Panc1 (cell line): ENCODE data around the gene SYT8. TPM values are rescaled to one million over a fixed set of nuclear protein-coding genes. Genes with fewer than 3 reads are reported as not detected.

Experiments used
- ATAC-seq: fragments of 200-7000 bp; cut with Tn5 transposase; 2 replicates; pipeline ENCODE4 v1.9.1; 2020; ENCODE audit warnings: mild to moderate bottlenecking, moderate library complexity
- BruUV-seq: library from RNA; stranded (reverse); fragments of 400-500 nt; replicated peaks from 2 replicates; lab custom pipeline; 2021; lab: Mats Ljungman, UMichigan
- CTCF ChIA-PET: fragments of 300-600 bp; sonication (Branson Sonifier 250); formaldehyde crosslinking; loops from one replicate; lab custom pipeline; 2022; ENCODE audit warnings: antibody characterized with exemption; lab: Charles Lee
- POLR2A ChIA-PET: fragments of 300-600 bp; sonication (Branson Sonifier 250); formaldehyde crosslinking; loops from one replicate; lab custom pipeline; 2022; ENCODE audit warnings: antibody characterized with exemption; lab: Charles Lee
- DNase-seq: peaks from one replicate; pipeline ENCODE4 v3.0.0-alpha.2; 2010; ENCODE audit warnings: low read depth, low spot score
- H3K27ac ChIP-seq: 2 replicates; pipeline ENCODE4 v1.5.1; 2011; ENCODE audit warnings: mild to moderate bottlenecking, low read length, inconsistent platforms
- H3K27me3 ChIP-seq: fragments of 200-500 bp; sonication (Bioruptor generic); 2 replicates; pipeline ENCODE4 v1.6.0; 2014; ENCODE audit warnings: low read length, inconsistent platforms; ENCODE audit not compliant: control insufficient read depth, insufficient read depth
- H3K36me3 ChIP-seq: fragments of 200-500 bp; sonication (Bioruptor generic); 2 replicates; pipeline ENCODE4 v1.5.1; 2014; ENCODE audit warnings: inconsistent platforms, mild to moderate bottlenecking, low read length, moderate library complexity; ENCODE audit not compliant: control insufficient read depth, insufficient read depth
- H3K4me1 ChIP-seq: 2 replicates; pipeline ENCODE4 v1.5.1; 2011; ENCODE audit warnings: inconsistent platforms, mild to moderate bottlenecking, low read length, moderate library complexity; ENCODE audit not compliant: control insufficient read depth, insufficient read depth
- H3K4me3 ChIP-seq, 2 experiments: 2 replicates each; pipeline ENCODE4 v1.5.1; 2011 to 2012; ENCODE audit warnings: low read depth in 2 of 2, low read length in 2 of 2, mild to moderate bottlenecking in 2 of 2, inconsistent platforms in 1 of 2, moderate library complexity in 1 of 2
- H3K9me3 ChIP-seq: fragments of 200-500 bp; sonication (Bioruptor generic); 2 replicates; pipeline ENCODE4 v1.5.1; 2014; ENCODE audit warnings: low read depth, mild to moderate bottlenecking, inconsistent platforms, low read length, moderate library complexity; ENCODE audit not compliant: control insufficient read depth, insufficient read depth
- POLR2AphosphoS5 ChIP-seq: IDR thresholded peaks from 2 replicates; pipeline ENCODE4 v1.6.1; 2012; ENCODE audit warnings: mild to moderate bottlenecking, low read depth, low read length, moderate library complexity
- SIN3A ChIP-seq: IDR thresholded peaks from 2 replicates; pipeline ENCODE4 v1.6.1; 2012; ENCODE audit warnings: low read depth, mild to moderate bottlenecking, low read length, moderate library complexity, borderline replicate concordance; ENCODE audit not compliant: insufficient read depth
- TCF7L2 ChIP-seq: IDR thresholded peaks from 2 replicates; pipeline ENCODE4 v1.6.1; 2011; ENCODE audit warnings: mild to moderate bottlenecking, low read depth, low read length, inconsistent platforms
- in situ Hi-C: cut with HindIII; loops from 2 replicates; pipeline ENCODE4 v1.10.0; 2016; ENCODE audit warnings: low sequenced_read_pairs, low pct_unique_long_range_greater_than_20kb
- intact Hi-C: fragments of 100-400 bp; cut with micrococcal nuclease; formaldehyde crosslinking; loops from one replicate; pipeline ENCODE4 v1.10.0; 2022; ENCODE audit not compliant: unreplicated experiment
- total RNA-seq: library from RNA; stranded (reverse); gene quantifications from one replicate; pipeline ENCODE4 v1.2.1, GENCODE V29; 2021; ENCODE audit not compliant: unreplicated experiment
- TF ChIP-seq, protein P1 (sequence below): fragments of 450-650 bp; IDR thresholded peaks from 2 replicates; pipeline ENCODE4 v1.5.1; 2017; ENCODE audit warnings: mild to moderate bottlenecking
- TF ChIP-seq, protein P2 (sequence below), 2 experiments: IDR thresholded peaks; 2 replicates each; pipeline ENCODE4 v1.6.1; 2011 to 2012; ENCODE audit warnings: low read depth in 2 of 2, control low read depth in 1 of 2, low read length in 1 of 2, mild to moderate bottlenecking in 1 of 2, moderate library complexity in 1 of 2; ENCODE audit not compliant: insufficient read depth in 1 of 2

The SYT8 gene
- total RNA-seq, 1 experiment from 2014 or later, result 3.5 TPM

DNA sequence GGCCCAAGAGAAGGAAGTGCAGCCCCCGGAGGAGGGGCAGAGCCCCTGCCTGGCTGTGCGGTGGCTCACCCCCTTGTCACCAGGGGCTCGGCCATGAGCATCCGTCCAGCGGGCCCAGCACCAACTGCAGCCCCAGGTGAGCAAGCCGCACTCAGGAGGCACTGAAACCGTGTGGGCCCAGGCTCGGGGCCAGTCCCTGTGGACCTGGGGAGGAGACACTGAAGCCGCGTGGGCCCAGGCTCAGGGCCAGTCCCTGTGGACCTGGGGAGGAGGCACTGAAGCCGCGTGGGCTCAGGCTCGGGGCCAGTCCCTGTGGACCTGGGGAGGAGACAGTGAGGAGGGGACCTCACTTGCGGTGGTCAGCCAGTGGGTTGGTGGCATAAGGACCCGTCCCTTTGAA is 32.0 kb downstream of the SYT8 start:
- no peak for ATAC-seq
- POLR2A ChIA-PET, result no interaction called here
- no peak overlapping the region for H3K27ac ChIP-seq
- in situ Hi-C loops (no loop called here), intact Hi-C loops (no loop called here)
- no peak overlapping the region for H3K4me3 ChIP-seq
- H3K4me1 ChIP-seq, result peaks cover 22% of the 10 kb centered on the region
- TF ChIP-seq, protein P1, sequence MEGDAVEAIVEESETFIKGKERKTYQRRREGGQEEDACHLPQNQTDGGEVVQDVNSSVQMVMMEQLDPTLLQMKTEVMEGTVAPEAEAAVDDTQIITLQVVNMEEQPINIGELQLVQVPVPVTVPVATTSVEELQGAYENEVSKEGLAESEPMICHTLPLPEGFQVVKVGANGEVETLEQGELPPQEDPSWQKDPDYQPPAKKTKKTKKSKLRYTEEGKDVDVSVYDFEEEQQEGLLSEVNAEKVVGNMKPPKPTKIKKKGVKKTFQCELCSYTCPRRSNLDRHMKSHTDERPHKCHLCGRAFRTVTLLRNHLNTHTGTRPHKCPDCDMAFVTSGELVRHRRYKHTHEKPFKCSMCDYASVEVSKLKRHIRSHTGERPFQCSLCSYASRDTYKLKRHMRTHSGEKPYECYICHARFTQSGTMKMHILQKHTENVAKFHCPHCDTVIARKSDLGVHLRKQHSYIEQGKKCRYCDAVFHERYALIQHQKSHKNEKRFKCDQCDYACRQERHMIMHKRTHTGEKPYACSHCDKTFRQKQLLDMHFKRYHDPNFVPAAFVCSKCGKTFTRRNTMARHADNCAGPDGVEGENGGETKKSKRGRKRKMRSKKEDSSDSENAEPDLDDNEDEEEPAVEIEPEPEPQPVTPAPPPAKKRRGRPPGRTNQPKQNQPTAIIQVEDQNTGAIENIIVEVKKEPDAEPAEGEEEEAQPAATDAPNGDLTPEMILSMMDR, result no peak
- TF ChIP-seq SIN3A (no peak), POLR2AphosphoS5 (no peak), TCF7L2 (no peak)
- TF ChIP-seq, protein P2, sequence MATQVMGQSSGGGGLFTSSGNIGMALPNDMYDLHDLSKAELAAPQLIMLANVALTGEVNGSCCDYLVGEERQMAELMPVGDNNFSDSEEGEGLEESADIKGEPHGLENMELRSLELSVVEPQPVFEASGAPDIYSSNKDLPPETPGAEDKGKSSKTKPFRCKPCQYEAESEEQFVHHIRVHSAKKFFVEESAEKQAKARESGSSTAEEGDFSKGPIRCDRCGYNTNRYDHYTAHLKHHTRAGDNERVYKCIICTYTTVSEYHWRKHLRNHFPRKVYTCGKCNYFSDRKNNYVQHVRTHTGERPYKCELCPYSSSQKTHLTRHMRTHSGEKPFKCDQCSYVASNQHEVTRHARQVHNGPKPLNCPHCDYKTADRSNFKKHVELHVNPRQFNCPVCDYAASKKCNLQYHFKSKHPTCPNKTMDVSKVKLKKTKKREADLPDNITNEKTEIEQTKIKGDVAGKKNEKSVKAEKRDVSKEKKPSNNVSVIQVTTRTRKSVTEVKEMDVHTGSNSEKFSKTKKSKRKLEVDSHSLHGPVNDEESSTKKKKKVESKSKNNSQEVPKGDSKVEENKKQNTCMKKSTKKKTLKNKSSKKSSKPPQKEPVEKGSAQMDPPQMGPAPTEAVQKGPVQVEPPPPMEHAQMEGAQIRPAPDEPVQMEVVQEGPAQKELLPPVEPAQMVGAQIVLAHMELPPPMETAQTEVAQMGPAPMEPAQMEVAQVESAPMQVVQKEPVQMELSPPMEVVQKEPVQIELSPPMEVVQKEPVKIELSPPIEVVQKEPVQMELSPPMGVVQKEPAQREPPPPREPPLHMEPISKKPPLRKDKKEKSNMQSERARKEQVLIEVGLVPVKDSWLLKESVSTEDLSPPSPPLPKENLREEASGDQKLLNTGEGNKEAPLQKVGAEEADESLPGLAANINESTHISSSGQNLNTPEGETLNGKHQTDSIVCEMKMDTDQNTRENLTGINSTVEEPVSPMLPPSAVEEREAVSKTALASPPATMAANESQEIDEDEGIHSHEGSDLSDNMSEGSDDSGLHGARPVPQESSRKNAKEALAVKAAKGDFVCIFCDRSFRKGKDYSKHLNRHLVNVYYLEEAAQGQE (IDR thresholded peaks at IDR 0.05; ENCODE audit: insufficient read depth in 1 of 2, low read depth in 2 of 2, low read length in 1 of 2), result no peak
- CTCF ChIA-PET, result interaction anchor here (0.7 kb wide), 1 partner anchor 606 kb away, joined by 11 read pairs; no protein-coding TSS in a partner anchor
- no peak for DNase-seq
- no peaks in the 10 kb centered on the region for H3K36me3 ChIP-seq
- H3K9me3 ChIP-seq, result no peaks in the 10 kb centered on the region
- no peaks in the 10 kb centered on the region for H3K27me3 ChIP-seq
- BruUV-seq, result no TSS peak

DNA sequence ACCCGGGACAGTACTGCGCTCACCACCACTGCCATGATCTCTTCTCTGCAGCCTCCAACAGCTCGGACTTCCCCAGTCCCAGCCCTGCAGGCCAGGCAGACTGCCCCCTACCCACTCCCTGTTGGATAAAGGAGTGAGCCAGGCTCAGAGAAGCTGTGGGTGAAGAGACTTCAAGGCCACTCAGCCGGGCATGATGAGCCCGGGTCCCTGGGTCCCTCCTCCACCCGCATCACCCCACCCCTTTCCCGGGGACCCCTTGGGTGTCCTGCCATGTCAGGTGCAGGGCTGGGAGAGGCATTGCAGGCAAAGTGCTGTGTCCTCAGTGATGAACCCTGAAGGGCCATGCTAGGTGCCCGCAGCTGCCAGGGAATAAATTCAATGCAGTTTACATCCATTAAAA is 32.6 kb downstream of the SYT8 start:
- ChIA-PET POLR2A (no interaction called here), CTCF (no interaction called here)
- ATAC-seq (no peak), DNase-seq (no peak)
- in situ Hi-C loops (no loop called here), intact Hi-C loops (no loop called here)
- Histone ChIP-seq H3K27me3 (no peaks in the 10 kb centered on the region), H3K9me3 (no peaks in the 10 kb centered on the region), H3K4me3 (no peak overlapping the region), H3K36me3 (no peaks in the 10 kb centered on the region), H3K4me1 (peaks cover 24% of the 10 kb centered on the region), H3K27ac (no peak overlapping the region)
- no TSS peak for BruUV-seq
- no peak for TF ChIP-seq SIN3A

DNA sequence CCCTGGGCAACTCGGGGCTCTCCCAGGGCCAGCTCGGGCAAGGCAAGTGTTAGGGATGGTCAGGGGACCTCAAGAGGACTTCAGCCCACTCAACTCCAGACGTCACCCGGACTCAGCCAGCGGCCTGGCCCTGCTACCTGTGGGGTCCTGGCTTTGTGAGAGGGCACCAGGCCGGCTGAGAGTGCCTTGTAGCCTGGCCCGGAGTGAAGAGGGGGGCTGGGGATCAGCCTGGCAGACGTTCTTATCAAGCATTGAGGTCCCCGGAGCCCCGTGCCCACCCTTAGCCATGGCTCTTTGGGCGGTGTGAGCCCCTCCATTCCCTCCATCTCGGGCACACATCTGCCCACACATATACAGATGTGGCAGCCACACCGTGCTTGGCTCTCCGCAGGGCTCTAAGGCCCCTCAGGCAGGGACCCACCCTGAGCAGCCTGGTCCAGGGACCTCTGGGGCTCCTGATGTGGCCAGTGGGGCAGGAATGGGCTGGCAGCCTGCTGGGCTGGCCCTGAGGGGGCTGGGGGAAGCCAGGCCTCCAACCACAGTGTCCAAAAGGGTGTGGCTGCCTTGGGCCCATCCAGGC is 33.4 kb downstream of the SYT8 start:
- TF ChIP-seq POLR2AphosphoS5 (no peak), TCF7L2 (no peak), SIN3A (no peak)
- TF ChIP-seq, protein P1, result no peak
- ATAC-seq, result no peak
- Histone ChIP-seq H3K36me3 (no peaks in the 10 kb centered on the region), H3K4me3 (no peak overlapping the region), H3K9me3 (no peaks in the 10 kb centered on the region), H3K4me1 (peaks cover 25% of the 10 kb centered on the region), H3K27me3 (no peaks in the 10 kb centered on the region), H3K27ac (no peak overlapping the region)
- BruUV-seq, result no TSS peak
- intact Hi-C loops, result no loop called here
- ChIA-PET POLR2A (no interaction called here), CTCF (interaction anchor here (0.6 kb wide), 1 partner anchor 233 kb away, joined by 4 read pairs; no protein-coding TSS in a partner anchor)
- in situ Hi-C loops, result no loop called here
- DNase-seq, result no peak
